Upper lobe of right lung (tissue), 1 donor: ENCODE data around the gene CCDC6. TPM values are rescaled to one million over a fixed set of nuclear protein-coding genes. Genes with fewer than 3 reads are reported as not detected.
"Not testable (repeated sequence)": the region's sequence is repeated elsewhere in the genome, so short reads cannot be mapped to it uniquely, and the experiment has no call there.

Experiments used
- ATAC-seq: fragments of 200-7000 bp; cut with Tn5 transposase; one replicate; pipeline ENCODE4 v1.9.1; 2020; ENCODE audit warnings: mild to moderate bottlenecking, moderate library complexity
- DNase-seq: peaks from one replicate; pipeline ENCODE4 v3.0.0-alpha.2; 2020
- H3K27ac ChIP-seq: fragments of 200-600 bp; one replicate; pipeline ENCODE4 v1.8.0; 2022
- H3K27me3 ChIP-seq: fragments of 200-600 bp; one replicate; pipeline ENCODE4 v1.8.0; 2022; ENCODE audit warnings: mild to moderate bottlenecking
- H3K36me3 ChIP-seq: fragments of 200-600 bp; one replicate; pipeline ENCODE4 v1.8.0; 2022
- H3K4me1 ChIP-seq: fragments of 200-600 bp; one replicate; pipeline ENCODE4 v1.8.0; 2022
- H3K4me3 ChIP-seq: fragments of 200-600 bp; one replicate; pipeline ENCODE4 v1.8.0; 2022; ENCODE audit warnings: mild to moderate bottlenecking
- H3K9me3 ChIP-seq: fragments of 200-600 bp; one replicate; pipeline ENCODE4 v1.8.0; 2022
- intact Hi-C: fragments of 100-400 bp; cut with DNase I; formaldehyde crosslinking; loops from one replicate; pipeline ENCODE4 v1.11.0; 2022
- total RNA-seq: library from RNA; stranded (reverse); fragmentation: NEBNext Ultra II Directional; extraction: Animal tissue kit (Norgen Biotek cat#: 25700); gene quantifications from one replicate; pipeline ENCODE4 v1.2.1, GENCODE V29; 2021
- TF ChIP-seq, protein P1 (sequence below): fragments of 200-600 bp; IDR thresholded peaks from one replicate; pipeline ENCODE4 v1.8.0; 2022; ENCODE audit warnings: antibody characterized with exemption
- donor health status: DM: no; HTN: yes; CAD: no; lungs with severe emphysema.

The CCDC6 gene
- total RNA-seq, 1 donor from 2014 or later = 55.7 TPM

DNA sequence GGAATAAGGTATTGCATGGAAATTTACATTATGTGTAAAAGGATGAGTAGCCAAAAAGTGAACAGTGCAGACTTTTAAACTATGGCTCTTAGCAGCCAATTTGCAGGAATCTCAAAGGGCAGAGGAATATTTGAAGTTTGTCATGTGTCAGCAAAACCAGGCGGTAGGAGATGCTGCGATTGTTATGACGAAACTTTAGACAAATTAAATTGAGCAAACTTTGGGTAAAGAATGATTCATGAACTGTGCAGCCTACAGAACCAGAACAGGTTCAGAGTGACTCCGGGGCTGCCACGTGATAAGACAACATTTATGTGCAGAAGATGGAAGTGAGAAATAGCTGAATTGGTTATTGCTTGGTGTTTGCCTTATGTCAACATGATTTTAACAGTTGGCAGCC is 39.2 kb upstream of the CCDC6 start:
- H3K4me3 ChIP-seq = no peak overlapping the region
- TF ChIP-seq, protein P1, sequence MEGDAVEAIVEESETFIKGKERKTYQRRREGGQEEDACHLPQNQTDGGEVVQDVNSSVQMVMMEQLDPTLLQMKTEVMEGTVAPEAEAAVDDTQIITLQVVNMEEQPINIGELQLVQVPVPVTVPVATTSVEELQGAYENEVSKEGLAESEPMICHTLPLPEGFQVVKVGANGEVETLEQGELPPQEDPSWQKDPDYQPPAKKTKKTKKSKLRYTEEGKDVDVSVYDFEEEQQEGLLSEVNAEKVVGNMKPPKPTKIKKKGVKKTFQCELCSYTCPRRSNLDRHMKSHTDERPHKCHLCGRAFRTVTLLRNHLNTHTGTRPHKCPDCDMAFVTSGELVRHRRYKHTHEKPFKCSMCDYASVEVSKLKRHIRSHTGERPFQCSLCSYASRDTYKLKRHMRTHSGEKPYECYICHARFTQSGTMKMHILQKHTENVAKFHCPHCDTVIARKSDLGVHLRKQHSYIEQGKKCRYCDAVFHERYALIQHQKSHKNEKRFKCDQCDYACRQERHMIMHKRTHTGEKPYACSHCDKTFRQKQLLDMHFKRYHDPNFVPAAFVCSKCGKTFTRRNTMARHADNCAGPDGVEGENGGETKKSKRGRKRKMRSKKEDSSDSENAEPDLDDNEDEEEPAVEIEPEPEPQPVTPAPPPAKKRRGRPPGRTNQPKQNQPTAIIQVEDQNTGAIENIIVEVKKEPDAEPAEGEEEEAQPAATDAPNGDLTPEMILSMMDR = no peak
- no peaks in the 10 kb centered on the region for H3K36me3 ChIP-seq
- no peak overlapping the region for H3K27ac ChIP-seq
- no peaks in the 10 kb centered on the region for H3K27me3 ChIP-seq
- ATAC-seq = no peak
- H3K9me3 ChIP-seq = no peaks in the 10 kb centered on the region
- no peak for DNase-seq
- intact Hi-C loops = no loop called here
- H3K4me1 ChIP-seq = no peaks in the 10 kb centered on the region

DNA sequence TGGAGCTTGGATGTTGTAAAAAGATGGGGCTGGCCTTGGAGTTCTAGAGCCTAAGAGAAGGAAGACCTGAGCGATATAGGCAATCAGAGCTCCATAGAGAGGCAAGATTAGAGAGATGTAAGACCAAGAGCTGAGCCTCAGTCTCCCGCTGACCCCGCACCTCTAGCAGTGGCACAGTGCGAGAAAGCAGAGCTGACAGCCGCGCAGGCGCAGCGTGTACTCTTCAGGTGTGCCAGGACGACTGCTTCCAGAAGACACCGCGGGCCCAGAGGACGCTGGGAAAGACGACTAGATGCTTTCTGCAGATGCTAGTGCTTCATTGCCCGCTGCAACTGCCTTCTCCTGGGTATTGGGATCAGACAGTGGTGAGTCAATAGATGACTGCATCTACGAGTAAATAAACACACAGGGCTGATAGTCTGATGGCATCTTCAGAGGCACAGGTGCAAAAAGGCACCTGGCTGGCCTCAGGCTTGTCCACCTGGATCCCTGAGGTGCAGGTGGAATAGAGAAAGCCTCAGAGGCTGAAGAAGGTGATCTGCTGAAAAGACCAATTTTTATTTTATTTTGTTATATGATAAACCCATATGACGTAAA is 38.1 kb upstream of the CCDC6 start:
- intact Hi-C loops = no loop called here
- no peak for ATAC-seq
- TF ChIP-seq, protein P1 = no peak

DNA sequence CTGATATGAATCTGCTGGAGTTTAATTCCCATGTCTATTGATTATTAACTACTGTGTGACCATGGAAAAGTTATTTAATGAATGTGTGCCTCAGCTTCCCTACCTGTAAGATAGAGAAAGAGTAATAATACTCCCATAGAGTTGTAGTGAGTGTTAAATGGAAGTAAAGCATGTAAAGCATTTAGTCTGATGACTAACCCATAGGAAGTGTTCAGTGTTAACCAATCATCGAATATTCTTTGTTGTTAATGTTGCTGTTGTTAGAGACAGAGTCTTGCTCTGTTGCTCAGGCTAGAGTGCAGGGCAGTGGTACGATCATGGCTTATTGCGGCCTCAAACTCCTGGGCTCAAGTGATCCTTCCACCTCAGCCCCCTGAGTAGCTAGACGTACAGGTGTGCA is 36.2 kb upstream of the CCDC6 start:
- Histone ChIP-seq H3K9me3 (no peaks in the 10 kb centered on the region), H3K4me3 (no peak overlapping the region), H3K27ac (no peak overlapping the region), H3K4me1 (no peaks in the 10 kb centered on the region), H3K36me3 (no peaks in the 10 kb centered on the region), H3K27me3 (no peaks in the 10 kb centered on the region)
- ATAC-seq (no peak), DNase-seq (no peak)
- TF ChIP-seq, protein P1 = no peak
- intact Hi-C loops = no loop called here

More for the DNA sequence above, 38.1 kb upstream of the CCDC6 start:
- Histone ChIP-seq H3K9me3 (no peaks in the 10 kb centered on the region), H3K27ac (no peak overlapping the region), H3K27me3 (no peaks in the 10 kb centered on the region), H3K4me3 (no peak overlapping the region), H3K4me1 (no peaks in the 10 kb centered on the region), H3K36me3 (no peaks in the 10 kb centered on the region)
- no peak for DNase-seq

DNA sequence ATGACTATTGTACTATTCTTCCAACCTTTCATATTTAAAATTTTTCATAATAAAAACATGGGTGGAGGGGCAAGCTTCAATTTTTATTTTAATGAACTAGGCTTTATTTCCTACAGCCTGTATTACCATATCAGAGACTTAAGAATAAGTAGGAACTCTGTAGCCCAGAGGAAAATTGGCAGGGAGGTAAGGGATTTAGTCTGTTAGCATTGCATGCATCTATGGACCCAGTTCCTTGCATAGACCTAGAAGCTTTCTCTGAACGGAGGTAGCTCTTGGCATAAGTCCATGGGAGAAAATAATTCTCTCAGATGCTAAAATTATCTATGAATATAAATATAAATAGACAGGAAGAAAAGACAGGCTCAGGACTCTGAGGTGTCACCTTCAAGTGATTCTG is 31.4 kb upstream of the CCDC6 start:
- Histone ChIP-seq H3K4me3 (no peak overlapping the region), H3K27ac (no peak overlapping the region), H3K27me3 (no peaks in the 10 kb centered on the region), H3K36me3 (no peaks in the 10 kb centered on the region), H3K9me3 (no peaks in the 10 kb centered on the region), H3K4me1 (no peaks in the 10 kb centered on the region)
- ATAC-seq (no peak), DNase-seq (no peak)
- TF ChIP-seq, protein P1 = no peak
- intact Hi-C loops = no loop called here

DNA sequence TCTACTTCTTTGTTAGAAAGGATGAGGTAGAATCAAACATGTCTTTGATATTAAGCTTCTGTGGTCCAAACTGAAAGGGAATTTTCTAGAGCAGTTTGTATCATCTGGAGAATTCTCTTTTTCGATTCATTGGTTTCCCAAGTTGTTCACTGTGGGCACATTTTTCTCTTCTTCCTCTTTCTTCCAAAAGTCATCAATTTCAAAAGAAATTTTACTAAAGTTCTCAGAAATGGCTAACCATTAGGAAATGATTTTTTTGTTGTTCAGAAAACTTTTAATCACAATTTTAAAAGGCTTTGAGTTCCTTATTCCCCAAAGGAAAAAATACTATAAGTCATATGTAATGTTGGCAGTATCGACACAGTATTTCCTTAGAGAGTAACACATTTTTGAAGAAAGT is 28.3 kb upstream of the CCDC6 start:
- no peaks in the 10 kb centered on the region for H3K9me3 ChIP-seq
- TF ChIP-seq, protein P1 = no peak
- H3K27me3 ChIP-seq = no peaks in the 10 kb centered on the region
- H3K4me3 ChIP-seq = no peak overlapping the region
- intact Hi-C loops = no loop called here
- H3K4me1 ChIP-seq = no peaks in the 10 kb centered on the region
- no peak for DNase-seq
- no peak for ATAC-seq
- H3K36me3 ChIP-seq = no peaks in the 10 kb centered on the region
- H3K27ac ChIP-seq = no peak overlapping the region

DNA sequence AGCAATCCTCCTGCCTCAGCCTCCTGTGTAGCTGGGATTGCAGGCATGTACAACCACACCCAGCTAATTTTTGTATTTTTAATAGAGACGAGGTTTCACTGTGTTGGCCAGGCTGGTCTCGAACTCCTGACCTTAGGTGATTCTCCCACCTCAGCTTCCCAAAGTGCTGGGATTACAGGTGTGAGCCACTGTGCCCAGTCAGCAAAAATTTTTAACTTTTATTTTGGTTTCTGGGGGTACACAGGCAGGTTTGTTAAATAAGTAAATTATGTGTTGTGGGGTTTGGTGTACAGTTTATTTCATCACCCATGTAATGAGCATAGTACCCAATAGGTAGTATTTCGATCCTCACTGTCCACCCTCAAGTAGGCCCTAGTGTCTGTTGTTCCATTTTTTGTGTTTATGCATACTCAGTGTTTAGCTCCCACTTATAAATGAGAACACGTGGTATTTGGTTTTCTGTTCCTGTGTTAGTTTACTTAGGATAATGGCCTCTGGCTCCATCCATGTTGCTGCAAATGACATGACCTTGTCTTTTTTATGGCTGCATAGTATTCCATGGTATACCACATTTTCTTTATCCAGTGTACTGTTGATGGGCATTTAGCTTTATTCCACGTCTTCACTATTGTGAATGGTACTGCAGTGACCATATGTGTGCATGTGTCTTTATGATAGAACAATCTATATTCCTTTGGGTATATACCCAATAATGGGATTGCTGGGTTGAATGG is 24.6 kb upstream of the CCDC6 start:
- H3K4me3 ChIP-seq, H3K4me1 ChIP-seq, H3K9me3 ChIP-seq, H3K27ac ChIP-seq, intact Hi-C loops, H3K36me3 ChIP-seq, H3K27me3 ChIP-seq, DNase-seq, ATAC-seq: not testable (repeated sequence)
